ENCODE measurements around the gene ZNF155. TPM values are rescaled to one million over a fixed set of nuclear protein-coding genes. Genes with fewer than 3 reads are reported as not detected.
"Not testable (repeated sequence)": the region's sequence is repeated elsewhere in the genome, so short reads cannot be mapped to it uniquely, and the experiment has no call there.

ZNF155 gene
- total RNA-seq, 1 experiment from 2014 or later, result 4.2 TPM

DNA sequence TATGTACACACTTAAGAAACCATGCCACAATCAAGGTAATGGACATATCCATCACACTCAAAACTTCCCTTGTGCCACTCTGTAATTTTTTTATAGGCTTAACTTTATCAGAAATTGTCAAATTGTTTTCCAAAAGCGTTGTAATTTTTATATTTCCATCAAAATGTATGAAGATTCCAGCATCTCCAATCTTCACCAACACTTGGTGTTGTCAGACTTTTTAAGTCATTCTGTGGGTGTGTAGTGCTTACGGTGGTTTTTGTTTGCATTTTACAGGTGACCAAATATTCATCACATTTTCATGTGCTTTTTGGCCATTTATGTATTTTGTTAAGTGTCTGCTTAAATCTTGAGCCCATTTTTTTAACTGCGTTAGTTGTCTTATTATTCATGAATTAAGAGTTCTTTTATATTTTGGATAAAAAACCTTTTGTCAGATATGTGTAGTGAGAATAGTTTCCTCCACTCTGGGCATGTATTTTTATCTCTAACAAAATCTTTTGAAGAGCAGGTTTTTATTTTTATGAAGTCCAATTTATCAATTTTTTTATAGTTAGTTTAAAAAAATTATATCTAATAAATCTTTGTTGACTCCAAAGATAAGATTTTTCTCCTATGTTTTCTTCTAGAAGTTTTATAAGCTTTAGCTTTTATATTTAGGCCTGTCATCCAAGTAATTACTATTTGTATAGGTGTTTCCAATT lies 44.3 kb upstream of the ZNF155 start:
- DNase-seq (ENCODE audit: unreplicated experiment), result no peak
- BruUV-seq (replicated peaks), result no TSS peak
- intact Hi-C loops (cut with micrococcal nuclease), result loop anchor here (10.0 kb wide), 1 partner anchor 45 kb away; the partner anchor contains the start of gene ZNF155

GRCh38 chr19:43940719-43941118 lies 43.3 kb upstream of the ZNF155 start:
- H3K4me3 Mint-ChIP-seq (ENCODE audit: unreplicated experiment), result no peak overlapping the region
- H3K27me3 Mint-ChIP-seq (ENCODE audit: insufficient read depth, unreplicated experiment), result no peaks in the 10 kb centered on the region
- no peak for DNase-seq (ENCODE audit: unreplicated experiment)
- H3K9me3 Mint-ChIP-seq (ENCODE audit: unreplicated experiment), result no peaks in the 10 kb centered on the region
- H3K4me1 Mint-ChIP-seq (ENCODE audit: insufficient read depth, unreplicated experiment), result no peaks in the 10 kb centered on the region
- H3K27ac Mint-ChIP-seq (ENCODE audit: low read depth, unreplicated experiment), result no peak overlapping the region
- intact Hi-C loops (cut with micrococcal nuclease), result no loop called here
- no TSS peak for BruUV-seq (replicated peaks)
- ChIA-PET CTCF (no interaction called here), POLR2A (no interaction called here)
- TF ChIP-seq, protein P1, sequence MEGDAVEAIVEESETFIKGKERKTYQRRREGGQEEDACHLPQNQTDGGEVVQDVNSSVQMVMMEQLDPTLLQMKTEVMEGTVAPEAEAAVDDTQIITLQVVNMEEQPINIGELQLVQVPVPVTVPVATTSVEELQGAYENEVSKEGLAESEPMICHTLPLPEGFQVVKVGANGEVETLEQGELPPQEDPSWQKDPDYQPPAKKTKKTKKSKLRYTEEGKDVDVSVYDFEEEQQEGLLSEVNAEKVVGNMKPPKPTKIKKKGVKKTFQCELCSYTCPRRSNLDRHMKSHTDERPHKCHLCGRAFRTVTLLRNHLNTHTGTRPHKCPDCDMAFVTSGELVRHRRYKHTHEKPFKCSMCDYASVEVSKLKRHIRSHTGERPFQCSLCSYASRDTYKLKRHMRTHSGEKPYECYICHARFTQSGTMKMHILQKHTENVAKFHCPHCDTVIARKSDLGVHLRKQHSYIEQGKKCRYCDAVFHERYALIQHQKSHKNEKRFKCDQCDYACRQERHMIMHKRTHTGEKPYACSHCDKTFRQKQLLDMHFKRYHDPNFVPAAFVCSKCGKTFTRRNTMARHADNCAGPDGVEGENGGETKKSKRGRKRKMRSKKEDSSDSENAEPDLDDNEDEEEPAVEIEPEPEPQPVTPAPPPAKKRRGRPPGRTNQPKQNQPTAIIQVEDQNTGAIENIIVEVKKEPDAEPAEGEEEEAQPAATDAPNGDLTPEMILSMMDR (IDR thresholded peaks at IDR 0.05; ENCODE audit: unreplicated experiment), result no peak
- H3K36me3 Mint-ChIP-seq (ENCODE audit: insufficient read depth, unreplicated experiment), result no peaks in the 10 kb centered on the region

More for the DNA sequence above, 44.3 kb upstream of the ZNF155 start:
- ChIA-PET POLR2A (no interaction called here), CTCF (interaction anchor here (0.6 kb wide), 1 partner anchor 154 kb away, joined by 3 read pairs; no protein-coding TSS in a partner anchor)
- Mint-ChIP-seq H3K27ac (ENCODE audit: low read depth, unreplicated experiment) (no peak overlapping the region), H3K4me3 (ENCODE audit: unreplicated experiment) (no peak overlapping the region), H3K9me3 (ENCODE audit: unreplicated experiment) (no peaks in the 10 kb centered on the region), H3K4me1 (ENCODE audit: insufficient read depth, unreplicated experiment) (no peaks in the 10 kb centered on the region), H3K36me3 (ENCODE audit: insufficient read depth, unreplicated experiment) (no peaks in the 10 kb centered on the region), H3K27me3 (ENCODE audit: insufficient read depth, unreplicated experiment) (no peaks in the 10 kb centered on the region)
- TF ChIP-seq, protein P1 (IDR thresholded peaks at IDR 0.05; ENCODE audit: unreplicated experiment), result no peak

DNA sequence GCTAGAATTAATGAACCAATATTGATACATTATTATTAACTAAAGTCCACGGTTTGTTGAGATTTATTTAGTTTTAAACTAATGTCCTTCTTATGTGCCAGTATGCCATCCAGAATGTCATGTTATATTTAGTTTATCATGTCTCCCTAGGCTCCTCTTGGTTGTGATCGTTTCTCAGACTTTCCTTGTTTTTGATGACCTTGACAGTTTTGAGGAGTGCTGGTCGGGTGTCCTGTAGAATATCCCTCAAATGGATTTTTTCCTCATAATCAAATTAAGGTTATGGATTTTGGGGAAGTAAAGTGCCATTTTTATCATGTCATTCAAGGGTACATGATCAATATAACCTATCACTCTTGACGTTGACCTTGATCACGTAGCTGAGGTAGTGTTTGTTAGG lies 42.8 kb upstream of the ZNF155 start:
- TF ChIP-seq, protein P1 (IDR thresholded peaks at IDR 0.05; ENCODE audit: unreplicated experiment), result no peak
- POLR2A ChIA-PET, result no interaction called here
- H3K36me3 Mint-ChIP-seq (ENCODE audit: insufficient read depth, unreplicated experiment), result no peaks in the 10 kb centered on the region
- H3K4me1 Mint-ChIP-seq (ENCODE audit: insufficient read depth, unreplicated experiment), result no peaks in the 10 kb centered on the region
- no peak overlapping the region for H3K4me3 Mint-ChIP-seq (ENCODE audit: unreplicated experiment)
- no peak overlapping the region for H3K27ac Mint-ChIP-seq (ENCODE audit: low read depth, unreplicated experiment)
- intact Hi-C loops (cut with micrococcal nuclease), result no loop called here
- peaks cover under 1% of the 10 kb centered on the region for H3K9me3 Mint-ChIP-seq (ENCODE audit: unreplicated experiment)
- CTCF ChIA-PET, result no interaction called here
- H3K27me3 Mint-ChIP-seq (ENCODE audit: insufficient read depth, unreplicated experiment), result peaks cover 1% of the 10 kb centered on the region
- no TSS peak for BruUV-seq (replicated peaks)
- DNase-seq (ENCODE audit: unreplicated experiment), result no peak

- BruUV-seq (replicated peaks); H3K36me3 Mint-ChIP-seq (ENCODE audit: insufficient read depth, unreplicated experiment); H3K27ac Mint-ChIP-seq (ENCODE audit: low read depth, unreplicated experiment); CTCF ChIA-PET; DNase-seq (ENCODE audit: unreplicated experiment); intact Hi-C loops (cut with micrococcal nuclease); H3K4me3 Mint-ChIP-seq (ENCODE audit: unreplicated experiment); H3K4me1 Mint-ChIP-seq (ENCODE audit: insufficient read depth, unreplicated experiment); POLR2A ChIA-PET: not testable (repeated sequence)
- Mint-ChIP-seq H3K9me3 (ENCODE audit: unreplicated experiment) (peaks cover 33% of the 10 kb centered on the region), H3K27me3 (ENCODE audit: insufficient read depth, unreplicated experiment) (peaks cover 11% of the 10 kb centered on the region)
Measured at GRCh38 chr19:43947412-43947811, 36.6 kb upstream of the ZNF155 start.

GRCh38 chr19:43949803-43950202 lies 34.2 kb upstream of the ZNF155 start:
- BruUV-seq (replicated peaks); intact Hi-C loops (cut with micrococcal nuclease); DNase-seq (ENCODE audit: unreplicated experiment); H3K4me3 Mint-ChIP-seq (ENCODE audit: unreplicated experiment); CTCF ChIA-PET; H3K36me3 Mint-ChIP-seq (ENCODE audit: insufficient read depth, unreplicated experiment); POLR2A ChIA-PET; H3K27ac Mint-ChIP-seq (ENCODE audit: low read depth, unreplicated experiment); H3K4me1 Mint-ChIP-seq (ENCODE audit: insufficient read depth, unreplicated experiment): not testable (repeated sequence)
- Mint-ChIP-seq H3K27me3 (ENCODE audit: insufficient read depth, unreplicated experiment) (peaks cover 11% of the 10 kb centered on the region), H3K9me3 (ENCODE audit: unreplicated experiment) (peaks cover 37% of the 10 kb centered on the region)

Data from MCF 10A (cell line).